GM20000 (cell line): ENCODE results near the gene STXBP6.
"Not testable (repeated sequence)": the region's sequence is repeated elsewhere in the genome, so short reads cannot be mapped to it uniquely, and the experiment has no call there.

Experiments used
- DNase-seq: peaks from one replicate; pipeline ENCODE4 v3.0.0; 2012; ENCODE audit warnings: low spot score
- TF ChIP-seq, protein P1 (sequence below): IDR thresholded peaks from 2 replicates; pipeline ENCODE4 v1.5.1; 2012; ENCODE audit warnings: mild to moderate bottlenecking, control low read depth; ENCODE audit errors: extremely low read depth, missing control alignments

Gene STXBP6

GRCh38 chr14:24964591-24964990 is 85.4 kb downstream of the STXBP6 start:
- TF ChIP-seq, protein P1, sequence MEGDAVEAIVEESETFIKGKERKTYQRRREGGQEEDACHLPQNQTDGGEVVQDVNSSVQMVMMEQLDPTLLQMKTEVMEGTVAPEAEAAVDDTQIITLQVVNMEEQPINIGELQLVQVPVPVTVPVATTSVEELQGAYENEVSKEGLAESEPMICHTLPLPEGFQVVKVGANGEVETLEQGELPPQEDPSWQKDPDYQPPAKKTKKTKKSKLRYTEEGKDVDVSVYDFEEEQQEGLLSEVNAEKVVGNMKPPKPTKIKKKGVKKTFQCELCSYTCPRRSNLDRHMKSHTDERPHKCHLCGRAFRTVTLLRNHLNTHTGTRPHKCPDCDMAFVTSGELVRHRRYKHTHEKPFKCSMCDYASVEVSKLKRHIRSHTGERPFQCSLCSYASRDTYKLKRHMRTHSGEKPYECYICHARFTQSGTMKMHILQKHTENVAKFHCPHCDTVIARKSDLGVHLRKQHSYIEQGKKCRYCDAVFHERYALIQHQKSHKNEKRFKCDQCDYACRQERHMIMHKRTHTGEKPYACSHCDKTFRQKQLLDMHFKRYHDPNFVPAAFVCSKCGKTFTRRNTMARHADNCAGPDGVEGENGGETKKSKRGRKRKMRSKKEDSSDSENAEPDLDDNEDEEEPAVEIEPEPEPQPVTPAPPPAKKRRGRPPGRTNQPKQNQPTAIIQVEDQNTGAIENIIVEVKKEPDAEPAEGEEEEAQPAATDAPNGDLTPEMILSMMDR, result no peak
- DNase-seq, result no peak

DNA sequence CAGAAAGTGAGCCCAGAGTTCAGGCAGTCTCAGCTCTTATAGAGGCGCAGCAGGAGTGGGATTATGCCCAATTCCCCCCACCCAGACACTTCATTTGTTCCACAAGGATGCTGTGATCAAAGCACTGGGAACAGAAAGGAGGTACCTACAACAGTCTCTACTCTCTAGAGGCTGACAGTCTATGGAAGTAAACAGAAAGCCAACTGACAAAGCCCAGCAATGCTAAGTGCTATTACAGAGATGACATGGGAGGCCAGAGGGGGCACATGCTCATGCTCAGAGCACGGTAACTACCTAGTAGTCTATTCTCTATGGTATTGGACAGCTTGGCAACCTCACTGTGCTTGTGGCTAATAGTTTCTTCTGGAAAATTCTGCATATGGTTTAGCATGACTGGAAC is 85.9 kb downstream of the STXBP6 start:
- TF ChIP-seq, protein P1, result no peak

DNA sequence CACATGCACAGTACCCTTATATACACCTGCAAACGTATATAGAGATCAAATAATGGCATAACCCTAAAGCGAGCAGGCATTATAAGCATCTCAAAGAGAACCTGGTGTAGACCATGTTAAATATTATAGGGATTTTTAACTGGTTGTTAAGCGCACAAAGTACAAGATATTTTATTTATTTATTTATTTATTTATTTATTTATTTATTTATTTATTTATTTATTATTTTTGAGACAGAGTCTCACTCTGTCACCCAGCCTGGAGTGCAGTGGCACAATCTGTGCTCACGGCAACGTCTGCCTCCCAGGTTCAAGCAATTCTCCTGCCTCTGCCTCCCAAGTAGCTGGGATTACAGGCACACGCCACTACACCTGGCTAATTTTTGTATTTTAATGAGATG is 87.8 kb downstream of the STXBP6 start:
- not testable (repeated sequence) for DNase-seq

More for the DNA sequence above, 85.9 kb downstream of the STXBP6 start:
- DNase-seq, result no peak

DNA sequence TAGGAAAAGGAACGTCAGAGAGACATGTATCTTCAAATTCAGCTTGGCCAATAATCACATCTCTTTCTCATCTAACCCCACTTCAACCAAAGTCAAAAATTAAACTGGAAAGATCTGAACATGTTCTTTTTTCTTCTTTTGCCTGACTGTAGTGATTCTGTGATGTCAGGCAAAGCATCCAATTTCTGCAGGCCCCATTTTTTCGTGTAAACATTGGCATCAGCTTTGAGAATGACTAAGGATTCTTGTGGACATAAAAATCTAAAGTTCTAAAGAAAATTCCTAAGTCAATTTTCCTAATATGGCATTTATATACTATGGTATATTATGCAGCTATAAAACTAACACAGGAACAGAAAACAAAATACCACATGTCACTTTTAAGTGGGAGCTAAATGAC is 89.1 kb downstream of the STXBP6 start:
- no peak for DNase-seq
- TF ChIP-seq, protein P1, result no peak

GRCh38 chr14:24959791-24960331 is 90.1 kb downstream of the STXBP6 start:
- no peak for DNase-seq
- TF ChIP-seq, protein P1, result no peak

GRCh38 chr14:24958271-24958670 is 91.7 kb downstream of the STXBP6 start:
- TF ChIP-seq, protein P1, result no peak
- no peak for DNase-seq

DNA sequence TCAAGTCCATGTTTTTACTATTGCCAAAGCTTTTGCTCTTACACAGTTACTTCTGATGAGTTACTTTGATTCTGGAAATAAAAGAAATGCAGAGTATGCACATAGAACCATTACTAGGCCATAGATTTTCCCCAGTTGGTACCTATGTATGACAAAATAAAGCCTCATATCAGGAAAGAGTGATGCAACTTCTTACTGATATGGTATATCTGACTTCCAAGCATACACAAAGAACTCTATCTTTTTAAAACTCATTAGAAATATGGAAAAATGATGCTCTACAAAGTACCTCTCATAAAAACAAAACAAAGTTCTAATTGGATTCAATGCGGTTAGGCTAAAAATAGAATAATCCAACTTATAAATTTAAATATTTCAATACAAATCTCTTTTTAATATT is 92.1 kb downstream of the STXBP6 start:
- no peak for DNase-seq
- TF ChIP-seq, protein P1, result no peak

GRCh38 chr14:24956104-24956503 is 93.8 kb downstream of the STXBP6 start:
- DNase-seq, result no peak
- TF ChIP-seq, protein P1, result no peak
